Liver (tissue), 9 donors: ENCODE data around the gene RHOG. TPM values are rescaled to one million over a fixed set of nuclear protein-coding genes. Genes with fewer than 3 reads are reported as not detected.

Source experiments
- DNase-seq: peaks from one replicate; pipeline ENCODE4 v3.0.0-alpha.2; 2017; ENCODE audit warnings: low spot score
- H3K27ac ChIP-seq, 2 donors: one replicate each; pipeline ENCODE4 v1.7.0; 2013; ENCODE audit warnings: inconsistent platforms in 2 of 2, low read length in 2 of 2, control low read depth in 1 of 2, low read depth in 1 of 2, mild to moderate bottlenecking in 1 of 2
- H3K27me3 ChIP-seq, 4 donors: one replicate each; pipeline versions ENCODE4 v1.6.1 to v1.7.0; 2013; ENCODE audit warnings: low read length in 3 of 4, inconsistent platforms in 1 of 4, mild to moderate bottlenecking in 1 of 4, moderate library complexity in 1 of 4; ENCODE audit not compliant: control insufficient read depth in 4 of 4, insufficient read depth in 4 of 4
- H3K36me3 ChIP-seq, 4 donors: one replicate each; pipeline versions ENCODE4 v1.6.1 to v1.7.0; 2013; ENCODE audit warnings: low read length in 3 of 4, mild to moderate bottlenecking in 3 of 4, low read depth in 1 of 4, moderate library complexity in 1 of 4; ENCODE audit not compliant: control insufficient read depth in 4 of 4, insufficient read depth in 3 of 4
- H3K4me1 ChIP-seq, 4 donors: one replicate each; pipeline versions ENCODE4 v1.6.1 to v1.7.0; 2013; ENCODE audit warnings: low read length in 3 of 4, mild to moderate bottlenecking in 3 of 4, moderate library complexity in 1 of 4; ENCODE audit not compliant: control insufficient read depth in 4 of 4, insufficient read depth in 4 of 4
- H3K4me3 ChIP-seq, 3 donors: one replicate each; pipeline versions ENCODE4 v1.6.1 to v1.7.0; 2013; ENCODE audit warnings: low read length in 3 of 3, control low read depth in 1 of 3, low read depth in 1 of 3, mild to moderate bottlenecking in 1 of 3
- H3K9ac ChIP-seq, 2 donors: one replicate each; pipeline ENCODE4 v1.7.0; 2013; ENCODE audit warnings: low read length in 2 of 2, mild to moderate bottlenecking in 2 of 2, moderate library complexity in 2 of 2, control low read depth in 1 of 2, low read depth in 1 of 2
- H3K9me3 ChIP-seq, 4 donors: one replicate each; pipeline versions ENCODE4 v1.6.1 to v1.7.0; 2013; ENCODE audit warnings: low read length in 3 of 4; ENCODE audit not compliant: control insufficient read depth in 4 of 4
- ATF3 ChIP-seq: IDR thresholded peaks from 2 replicates; pipeline ENCODE4 v1.6.1; 2016; ENCODE audit warnings: antibody characterized with exemption
- CTCF ChIP-seq: fragments of 150-350 bp; IDR thresholded peaks from 2 replicates; pipeline ENCODE4 v1.5.1; 2017; ENCODE audit warnings: improper control_type of control experiment, low read depth, low read length; ENCODE audit not compliant: missing input control
- EGR1 ChIP-seq, 2 donors: IDR thresholded peaks; 2 replicates each; pipeline ENCODE4 v1.6.1; 2016 to 2018; ENCODE audit warnings: antibody characterized with exemption in 2 of 2, low read depth in 2 of 2
- FOXA1 ChIP-seq: IDR thresholded peaks from 2 replicates; pipeline ENCODE4 v1.6.1; 2016; ENCODE audit warnings: antibody characterized with exemption
- FOXA2 ChIP-seq: IDR thresholded peaks from 2 replicates; pipeline ENCODE4 v1.6.1; 2016; ENCODE audit warnings: antibody characterized with exemption
- GABPA ChIP-seq, 2 donors: IDR thresholded peaks in 1 of 2; conservative IDR thresholded peaks in 1 of 2; 2 replicates each; pipeline ENCODE4 v1.6.1; 2016; ENCODE audit warnings: antibody characterized with exemption in 2 of 2, mild to moderate bottlenecking in 1 of 2, moderate library complexity in 1 of 2
- HNF4A ChIP-seq, 2 donors: conservative IDR thresholded peaks; 2 replicates each; pipeline ENCODE4 v1.6.1; 2016; ENCODE audit warnings: antibody characterized with exemption in 2 of 2, mild to moderate bottlenecking in 2 of 2
- HNF4G ChIP-seq: IDR thresholded peaks from 2 replicates; pipeline ENCODE4 v1.6.1; 2016; ENCODE audit warnings: antibody characterized with exemption
- JUND ChIP-seq, 2 donors: IDR thresholded peaks; 2 replicates each; pipeline ENCODE4 v1.6.1; 2016; ENCODE audit warnings: antibody characterized with exemption in 2 of 2
- MAX ChIP-seq: IDR thresholded peaks from 2 replicates; pipeline ENCODE4 v1.6.1; 2016; ENCODE audit warnings: antibody characterized with exemption
- NR2F2 ChIP-seq: IDR thresholded peaks from 2 replicates; pipeline ENCODE4 v1.6.1; 2016; ENCODE audit warnings: antibody characterized with exemption
- RAD21 ChIP-seq, 2 donors: IDR thresholded peaks; 2 replicates each; pipeline ENCODE4 v1.6.1; 2016; ENCODE audit warnings: antibody characterized with exemption in 2 of 2, mild to moderate bottlenecking in 2 of 2
- REST ChIP-seq: IDR thresholded peaks from 2 replicates; pipeline ENCODE4 v1.6.1; 2016; ENCODE audit warnings: antibody characterized with exemption, mild to moderate bottlenecking
- RXRA ChIP-seq, 2 donors: IDR thresholded peaks; 2 replicates each; pipeline ENCODE4 v1.6.1; 2017 to 2018; ENCODE audit warnings: antibody characterized with exemption in 2 of 2, mild to moderate bottlenecking in 1 of 2
- SP1 ChIP-seq: IDR thresholded peaks from 2 replicates; pipeline ENCODE4 v1.6.1; 2018; ENCODE audit warnings: antibody characterized with exemption, mild to moderate bottlenecking
- TAF1 ChIP-seq: conservative IDR thresholded peaks from 2 replicates; pipeline ENCODE4 v1.6.1; 2016; ENCODE audit warnings: antibody characterized with exemption, mild to moderate bottlenecking
- YY1 ChIP-seq: IDR thresholded peaks from 2 replicates; pipeline ENCODE4 v1.6.1; 2016; ENCODE audit warnings: antibody characterized with exemption, mild to moderate bottlenecking
- ZBTB33 ChIP-seq: IDR thresholded peaks from 2 replicates; pipeline ENCODE4 v1.6.1; 2016; ENCODE audit warnings: antibody characterized with exemption
- WGBS: extraction: QIAGEN DNeasy Blood & Tissue Kit; methylation state at CpG from one replicate; pipeline ENCODE4 v1.1.7; 2013; 5-methylcytosine and 5-hydroxymethylcytosine counted together
- polyA plus RNA-seq, 2 donors: library from polyadenylated mRNA; stranded (reverse) in 1 of 2; unstranded in 1 of 2; fragments of 200-250 nt in 1 of 2; fragments of >200 nt in 1 of 2; fragmentation: Nextera tagmentation in 1 of 2; extraction: Ambion mirVana in 1 of 2; gene quantifications; one replicate each; pipeline versions ENCODE4 v1.2.1 to v1.2.3, GENCODE V29; 2013 to 2015
- total RNA-seq, 2 donors: library from RNA; depleted of rRNA; stranded (reverse); fragments of >200 nt; gene quantifications; one replicate each; pipeline ENCODE4 v1.2.3, GENCODE V29; 2014
- donor health status: healthy.
- donor health status: healthy.
- donor health status: healthy.
- donor health status: healthy.
- donor health status: healthy.

Gene RHOG
- total and polyA plus RNA-seq, 4 donors, result 7.4 to 32.9 (median 17.8) TPM

GRCh38 chr11:3799143-3799542 lies 41.6 kb downstream of the RHOG start (continued):
- TF ChIP-seq CTCF (no peak), ATF3 (no peak), HNF4G (no peak), NR2F2 (no peak)

- H3K4me3 ChIP-seq, result peak within 1 kb of the TSS; percentile 75 to 96 (median 88)
- H3K36me3 ChIP-seq, result peaks cover 3 to 8% (median 5%) of the 10 kb centered on the region in 4 donors
- H3K27ac ChIP-seq, result peak within 1 kb of the TSS; percentile 89
- peak; percentile 99 for DNase-seq
- H3K9ac ChIP-seq, result peak within 1 kb of the TSS; percentile 89 to 90
- H3K27me3 ChIP-seq, result no peaks in the 10 kb centered on the region
- peak; percentile 29 for TF ChIP-seq NR2F2
- TF ChIP-seq JUND (IDR thresholded peaks at IDR 0.05), result peak; percentile 44 to 81
- no peak for TF ChIP-seq CTCF
- TF ChIP-seq ZBTB33, result peak; percentile 15
- peak; percentile 89 for TF ChIP-seq ATF3
- TF ChIP-seq RXRA (IDR thresholded peaks at IDR 0.05), result peak; percentile 51 to 57
- peak in 1 of 2 donors; percentile 22 for TF ChIP-seq HNF4A (conservative IDR thresholded peaks at IDR 0.05)
- no peak for TF ChIP-seq HNF4G
- peak; percentile 62 for TF ChIP-seq FOXA1
- peak; percentile 8 for TF ChIP-seq FOXA2
- peak; percentile 50 for TF ChIP-seq YY1
- TF ChIP-seq GABPA (IDR thresholded peaks at IDR 0.05 in 1 of 2, conservative IDR thresholded peaks at IDR 0.05 in 1 of 2), result peak in 1 of 2 donors; percentile 75
- no peak for TF ChIP-seq EGR1 (IDR thresholded peaks at IDR 0.05; ENCODE audit: low read depth in 2 of 2)
- TF ChIP-seq TAF1, result no peak
- peak; percentile 94 for TF ChIP-seq SP1
- peak; percentile 33 for TF ChIP-seq REST
- TF ChIP-seq MAX, result peak; percentile 92
- TF ChIP-seq RAD21 (IDR thresholded peaks at IDR 0.05), result no peak
- H3K9me3 ChIP-seq, result no peaks in the 10 kb centered on the region
- WGBS, result under 1% methylated on average over 86 of the region's 86 CpGs
- peaks cover 0 to 24% (median 10%) of the 10 kb centered on the region in 4 donors for H3K4me1 ChIP-seq
These were observed 43.2 kb downstream of the RHOG start, which contains the start of gene NUP98 for GRCh38 chr11:3797329-3798090. TSS of gene NUP98 (minus strand) at chr11:3797554. CDS start at chr11:3782117, 15,437 bp downstream.
